Measurements from ENCODE around the gene MED12L.
A peak's percentile ranks its signal among the peaks of the same experiment; 100 is the strongest.

- TF ChIP-seq CTCF (conservative IDR thresholded peaks at IDR 0.05), result peak; percentile 96
- TF ChIP-seq EZH2 (IDR thresholded peaks at IDR 0.05; ENCODE audit: low read depth), result no peak
Measured at GRCh38 chr3:151146071-151146730, 60.7 kb downstream of the MED12L start.
